ENCODE results near the gene FIGN.

Gene FIGN

DNA sequence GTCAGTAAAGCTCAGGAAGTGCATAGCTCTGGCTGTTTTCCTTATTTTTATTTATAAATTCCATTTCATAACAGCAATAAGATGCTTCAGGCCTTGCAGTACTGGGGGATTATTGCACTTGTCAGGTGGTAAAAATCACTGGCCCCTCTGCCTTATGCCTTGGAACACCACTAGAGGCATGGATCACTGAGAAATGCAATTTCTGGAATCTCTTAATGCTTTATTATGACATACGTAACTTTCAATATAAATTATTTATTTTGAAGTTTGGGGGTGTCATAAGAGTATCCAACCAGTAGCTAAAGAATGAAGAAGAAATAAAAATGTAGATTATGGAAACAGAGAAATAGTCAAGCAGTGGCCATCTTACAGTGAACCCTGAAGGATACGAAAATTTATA lies 183.1 kb downstream of the FIGN start:
- no peak for DNase-seq

GRCh38 chr2:163551616-163552373 lies 184.0 kb downstream of the FIGN start:
- no peak for DNase-seq

GRCh38 chr2:163548970-163549369 lies 186.8 kb downstream of the FIGN start:
- DNase-seq, result no peak

Data from activated gamma-delta T cell treated with Interleukin-2 at 50 U/mL for 16 hours (primary cell).